Measurements from ENCODE around the gene PKNOX2. TPM values are rescaled to one million over a fixed set of nuclear protein-coding genes. Genes with fewer than 3 reads are reported as not detected.

PKNOX2 gene
- total and polyA plus RNA-seq, 2 of the 8 experiments (the other 6 are each of a cell fraction or from before 2014, with no cell fraction given), result 2.0 TPM

GRCh38 chr11:125332821-125333220, 168.3 kb downstream of the PKNOX2 start (continued):
- TF ChIP-seq CHD7 (IDR thresholded peaks at IDR 0.05; ENCODE audit: insufficient replicate concordance, low read length), result no peak
- no peak for TF ChIP-seq SIN3A (conservative IDR thresholded peaks at IDR 0.05 in 1 of 2, IDR thresholded peaks at IDR 0.05 in 1 of 2; ENCODE audit: low read depth in 1 of 2, low read length in 2 of 2)
- TF ChIP-seq TAF7 (optimal IDR thresholded peaks at IDR 0.05; ENCODE audit: borderline replicate concordance, low read depth, low read length), result no peak
- no peak for TF ChIP-seq HDAC6 (IDR thresholded peaks at IDR 0.05; ENCODE audit: low read depth, low read length)
- TF ChIP-seq MAFK (IDR thresholded peaks at IDR 0.05; ENCODE audit: low read depth, low read length), result no peak
- no peak for TF ChIP-seq ASH2L (IDR thresholded peaks at IDR 0.05; ENCODE audit: low read length)
- no peak for TF ChIP-seq ATF3 (IDR thresholded peaks at IDR 0.05; ENCODE audit: insufficient read depth, low read depth, low read length)
- TF ChIP-seq EGR1 (IDR thresholded peaks at IDR 0.05; ENCODE audit: borderline replicate concordance, low read depth, low read length), result no peak
- no peak for TF ChIP-seq KDM4A (IDR thresholded peaks at IDR 0.05; ENCODE audit: low read depth, low read length, severe bottlenecking)
- TF ChIP-seq EZH2 (IDR thresholded peaks at IDR 0.05; ENCODE audit: low read depth, low read length, severe bottlenecking), result no peak

Data from H1 (cell line).